GM18498 (cell line): ENCODE measurements around the gene ADGRA1.

Experiments
- ATAC-seq: cut with Tn5 transposase; IDR thresholded peaks from one replicate; pipeline ENCODE4 v1.9.1; 2021; ENCODE audit warnings: mild to moderate bottlenecking, moderate library complexity; ENCODE audit not compliant: unreplicated experiment

ADGRA1 gene

DNA sequence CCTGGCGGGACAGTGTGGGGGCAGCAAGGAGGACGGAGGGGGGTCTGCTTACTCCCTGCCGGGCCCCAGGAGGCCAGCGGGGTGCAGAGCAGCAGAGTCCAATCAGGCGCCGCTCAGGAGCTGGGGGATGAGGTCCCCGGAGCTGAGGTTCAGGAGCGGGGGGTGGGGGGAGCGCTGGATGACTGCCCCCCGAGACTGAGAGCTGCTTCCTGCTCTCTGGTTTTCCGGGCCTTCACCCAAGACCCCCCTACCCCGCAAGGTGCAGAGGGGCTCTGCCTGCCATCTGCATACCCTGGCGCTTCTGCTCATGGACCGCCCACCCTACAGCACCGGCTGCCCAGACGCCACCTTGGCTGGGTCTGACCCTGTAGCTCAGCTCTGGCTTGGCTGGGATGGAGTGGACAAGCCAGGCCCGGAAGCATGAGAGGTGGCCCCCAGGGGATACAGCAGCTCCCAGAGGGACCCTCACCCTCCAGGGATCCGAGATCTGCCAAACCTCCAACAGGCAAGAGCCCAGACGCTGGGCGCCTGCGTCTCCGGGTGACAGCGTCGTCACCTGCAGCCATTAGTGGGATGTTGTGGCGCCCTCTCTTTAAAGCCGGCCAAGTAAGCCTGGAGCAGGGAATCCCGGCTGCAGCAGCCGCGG, 73.2 kb downstream of the ADGRA1 start:
- no peak for ATAC-seq

DNA sequence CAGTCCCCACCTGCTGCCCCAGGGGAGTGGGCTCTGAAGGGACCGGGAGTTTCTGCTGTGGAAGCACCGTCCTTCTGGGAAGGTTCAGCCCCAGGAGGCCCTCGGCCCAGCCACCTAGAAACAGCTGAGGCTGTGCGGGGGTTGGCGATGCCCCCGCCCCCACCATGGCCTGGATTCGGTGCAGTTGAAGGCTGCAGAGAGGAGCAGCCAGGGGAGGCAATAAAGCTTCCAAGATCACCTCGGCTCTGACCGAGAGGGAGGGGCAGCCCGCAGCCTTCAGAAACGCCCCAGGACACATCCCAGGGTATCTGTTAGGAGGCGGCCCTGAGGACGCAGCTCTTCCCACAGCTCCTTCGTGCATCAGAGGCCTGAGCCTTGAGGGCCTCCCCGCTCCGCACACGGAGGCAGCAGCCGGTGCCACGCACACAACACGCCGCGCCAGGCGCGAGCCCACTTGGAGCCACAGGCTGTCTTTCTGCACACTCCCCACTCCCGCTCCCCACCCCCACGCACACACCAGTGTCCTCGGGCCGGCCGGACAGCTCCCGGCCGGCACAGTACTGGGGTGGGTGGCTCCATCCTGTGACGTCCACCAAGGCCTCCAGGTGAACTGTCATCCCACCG, 73.9 kb downstream of the ADGRA1 start:
- no peak for ATAC-seq

DNA sequence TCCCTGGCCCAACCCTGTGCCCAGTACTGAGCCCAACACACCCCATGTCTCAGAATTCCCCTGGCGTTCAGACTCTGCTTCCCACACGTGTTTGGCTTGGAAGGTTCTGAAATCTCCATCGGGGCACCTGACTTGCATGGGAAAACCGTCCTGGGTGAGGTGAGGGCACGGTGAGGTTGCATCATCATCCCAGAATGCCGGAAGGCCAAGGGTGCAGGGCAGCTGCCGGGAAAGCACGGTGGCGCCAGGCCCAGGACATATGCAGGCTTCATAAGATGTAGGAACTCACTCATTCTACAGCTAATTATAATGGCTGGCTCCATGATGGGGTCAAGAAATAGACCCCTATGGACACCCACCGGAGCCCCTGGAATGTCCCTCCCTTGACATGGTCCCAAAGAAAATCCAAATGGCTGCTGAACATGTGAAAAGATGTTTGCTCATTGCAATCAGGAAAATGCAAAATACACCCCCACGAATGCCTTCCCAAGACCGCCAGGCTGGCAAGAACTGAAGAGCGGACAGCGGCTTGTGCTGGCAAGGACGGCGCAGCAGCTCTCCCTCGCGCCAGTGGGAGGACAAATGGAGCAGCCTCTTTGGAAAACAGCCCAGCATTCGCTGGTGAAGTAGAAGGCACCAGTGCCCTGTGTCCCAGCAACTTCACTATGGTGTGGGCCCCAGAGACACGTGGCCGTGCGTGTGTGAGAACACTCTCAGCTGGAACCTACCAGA, 74.6 kb downstream of the ADGRA1 start:
- ATAC-seq: no peak

DNA sequence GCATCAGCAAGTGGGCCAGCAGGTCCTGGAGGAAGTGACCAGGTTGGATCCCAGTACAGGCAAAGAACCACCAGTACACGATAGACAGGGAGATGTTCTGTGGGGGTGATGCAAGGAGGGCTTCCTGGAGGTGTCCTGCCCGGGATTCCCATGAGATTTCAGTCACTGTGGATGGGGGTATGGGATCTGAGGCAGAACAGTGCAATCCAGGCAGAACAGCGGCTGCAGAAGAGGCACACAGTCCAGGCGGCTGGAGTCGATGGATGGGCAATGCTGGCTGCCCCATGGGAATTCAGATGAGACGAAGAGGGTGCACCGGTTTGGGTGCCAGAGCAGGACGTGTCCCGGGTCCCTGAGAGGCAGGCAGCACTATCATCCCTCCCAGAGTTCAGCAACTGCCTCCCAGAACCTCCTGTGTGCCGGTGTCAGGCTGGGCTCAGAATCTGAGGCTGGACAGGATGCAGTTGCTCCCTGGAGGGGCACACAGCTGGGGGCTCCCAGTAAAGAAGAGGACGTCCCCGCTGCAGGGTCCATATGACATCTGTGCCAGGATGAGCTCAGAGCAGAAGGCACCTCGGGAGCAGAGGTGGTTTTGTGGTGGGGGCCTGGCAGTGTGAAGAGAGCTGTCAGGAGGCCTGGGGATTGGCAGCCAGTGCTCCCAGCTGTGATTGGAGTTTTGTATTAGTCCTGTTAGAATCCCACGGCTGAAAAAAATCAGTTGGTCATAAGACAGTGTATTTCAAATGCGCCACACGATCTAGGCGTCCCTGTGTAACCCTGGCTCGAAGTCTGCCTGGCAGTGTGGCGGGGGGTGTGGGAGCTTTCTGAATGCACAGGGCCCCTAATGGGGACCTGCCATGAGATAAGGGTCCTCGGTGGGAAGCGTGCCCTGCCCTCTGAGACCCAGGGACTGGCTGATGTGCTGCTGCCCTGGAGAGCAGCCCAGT, 75.5 kb downstream of the ADGRA1 start:
- ATAC-seq: no peak

DNA sequence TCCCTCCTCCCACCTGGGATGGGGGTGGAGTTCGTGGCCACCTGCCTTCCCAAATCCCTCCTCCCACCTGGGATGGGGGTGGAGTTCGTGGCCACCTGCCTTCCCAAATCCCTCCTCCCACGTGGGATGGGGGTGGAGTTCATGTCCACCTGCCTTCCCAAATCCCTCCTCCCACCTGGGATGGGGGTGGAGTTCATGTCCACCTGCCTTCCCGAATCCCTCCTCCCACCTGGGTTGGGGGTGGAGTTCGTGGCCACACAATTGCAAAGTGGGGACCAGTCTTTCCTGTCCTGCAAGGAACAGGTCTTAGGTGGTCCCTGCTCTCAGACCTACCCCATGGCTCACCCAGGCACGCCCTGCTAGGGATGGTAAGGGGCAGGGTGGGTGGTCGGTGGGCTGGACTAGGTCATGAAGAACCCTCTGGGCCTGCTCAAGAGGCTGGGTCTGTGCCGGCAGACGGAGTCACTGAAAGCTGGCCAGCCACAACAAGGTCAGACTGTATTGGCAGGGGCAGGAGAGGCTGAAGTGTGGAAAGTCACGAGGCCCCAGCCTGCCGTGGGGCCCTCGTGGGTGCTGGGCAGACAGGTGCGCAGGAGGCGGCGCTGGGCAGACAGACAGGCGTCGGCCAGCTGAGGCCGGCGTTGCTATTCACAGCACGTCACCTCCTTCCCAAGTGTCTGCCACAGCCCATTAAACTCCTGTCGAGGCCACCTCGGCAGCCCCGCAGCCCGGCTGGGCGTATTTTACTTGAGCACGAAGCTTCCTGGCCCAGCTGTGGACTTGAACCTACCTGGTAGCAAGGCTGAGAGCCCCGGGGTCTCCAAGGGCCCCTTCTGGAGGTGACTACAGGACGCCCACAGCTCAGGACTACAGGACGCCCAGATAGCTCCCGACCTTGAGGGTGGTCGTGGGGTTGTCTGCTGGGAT, 76.4 kb downstream of the ADGRA1 start:
- ATAC-seq: no peak

DNA sequence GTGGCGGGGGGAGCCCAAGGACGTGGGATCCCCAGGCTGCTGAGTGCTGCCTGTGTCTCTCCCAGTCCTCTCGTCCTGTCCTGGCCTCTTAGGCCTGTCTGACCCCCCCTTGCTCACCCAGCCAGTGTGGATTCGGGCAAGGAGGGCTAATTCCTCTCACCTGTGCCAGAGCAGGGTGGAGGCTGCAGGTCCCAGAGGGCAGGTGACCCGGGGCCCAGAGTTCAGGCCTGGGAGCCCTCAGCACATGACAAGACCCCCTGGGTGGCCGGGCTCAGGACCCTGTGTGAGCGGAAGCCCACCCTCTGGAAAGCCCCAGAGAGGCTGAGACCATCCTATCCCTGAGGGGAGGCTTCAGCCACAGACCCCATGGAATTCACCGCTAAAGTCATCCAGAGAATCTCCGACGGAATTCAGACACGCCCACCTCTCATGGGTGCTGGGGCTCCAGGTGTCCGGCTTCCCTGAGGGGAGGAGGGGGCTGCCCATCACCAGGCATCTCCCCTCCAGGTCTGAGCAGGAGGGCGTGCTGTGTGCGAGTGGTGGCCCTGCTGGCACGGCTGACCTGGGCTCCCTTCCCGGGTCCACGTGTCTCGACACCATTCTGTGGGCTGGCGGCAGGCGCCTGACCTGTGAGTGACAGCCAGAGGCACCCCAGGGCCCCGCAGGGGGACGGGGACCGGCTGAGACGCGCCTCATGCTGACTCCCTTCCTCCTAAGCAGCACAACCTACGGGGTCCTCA, 77.3 kb downstream of the ADGRA1 start:
- no peak for ATAC-seq

DNA sequence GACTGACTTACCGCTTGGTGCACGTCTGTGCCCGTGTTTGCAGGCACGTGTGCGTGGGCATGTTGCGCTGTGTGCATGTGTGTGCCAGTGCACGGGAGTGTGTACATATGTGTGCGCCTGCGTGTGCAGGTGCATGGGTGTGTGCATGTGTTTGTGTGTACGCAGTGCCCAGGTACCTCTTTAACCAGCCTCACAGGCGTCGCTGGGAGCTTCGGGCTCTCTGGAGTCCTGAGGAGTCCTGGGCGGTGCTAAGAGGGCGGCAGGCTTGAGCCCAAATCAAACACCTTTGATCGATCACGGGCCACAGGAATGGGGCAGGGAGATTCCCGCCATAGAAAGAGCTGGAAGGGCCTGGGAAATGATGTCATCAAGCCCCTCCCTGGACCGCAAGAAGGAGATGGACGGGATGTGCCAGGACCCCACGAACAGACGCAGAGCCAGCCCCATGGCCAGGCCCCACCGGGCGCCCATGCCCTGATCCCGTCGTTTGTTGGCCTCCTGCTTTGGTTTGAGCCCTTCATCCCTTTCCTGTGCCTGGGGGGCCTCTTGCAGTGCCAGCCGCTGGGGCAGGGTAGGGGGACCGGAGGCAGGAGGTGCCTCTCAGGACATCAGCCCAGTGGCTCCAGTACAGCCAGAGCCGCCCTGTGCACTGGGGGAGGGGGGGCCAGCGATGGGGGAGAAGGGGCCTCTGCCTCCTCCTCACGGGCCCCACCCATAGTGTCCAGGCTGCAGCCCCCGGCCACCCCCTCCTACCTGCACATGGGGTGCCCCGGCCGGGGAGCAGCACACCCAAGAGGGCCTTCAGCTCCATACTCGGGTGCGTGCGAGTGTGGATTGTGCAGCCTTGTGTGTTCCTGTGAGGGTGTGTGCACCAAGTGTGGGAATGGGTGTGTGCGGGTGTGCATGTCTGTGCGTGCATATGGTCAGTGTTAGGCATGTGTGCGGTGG, 78.1 kb downstream of the ADGRA1 start:
- no peak for ATAC-seq

DNA sequence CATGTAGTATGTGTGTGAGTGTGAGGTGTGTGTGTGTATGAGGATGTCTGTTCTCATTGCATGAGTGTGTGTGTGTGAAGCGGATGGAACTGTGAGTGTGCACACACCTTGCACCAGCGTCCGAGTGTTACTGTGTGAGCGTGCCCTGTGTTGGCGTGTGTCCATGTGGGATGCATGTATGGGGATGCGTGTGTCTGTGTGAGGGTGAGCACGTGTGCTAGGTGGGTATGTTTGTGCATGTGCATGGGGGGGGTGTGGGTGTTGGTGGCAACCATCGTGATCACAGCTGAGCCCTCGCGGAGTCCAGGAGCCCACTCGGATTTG, 78.7 kb downstream of the ADGRA1 start:
- no peak for ATAC-seq

DNA sequence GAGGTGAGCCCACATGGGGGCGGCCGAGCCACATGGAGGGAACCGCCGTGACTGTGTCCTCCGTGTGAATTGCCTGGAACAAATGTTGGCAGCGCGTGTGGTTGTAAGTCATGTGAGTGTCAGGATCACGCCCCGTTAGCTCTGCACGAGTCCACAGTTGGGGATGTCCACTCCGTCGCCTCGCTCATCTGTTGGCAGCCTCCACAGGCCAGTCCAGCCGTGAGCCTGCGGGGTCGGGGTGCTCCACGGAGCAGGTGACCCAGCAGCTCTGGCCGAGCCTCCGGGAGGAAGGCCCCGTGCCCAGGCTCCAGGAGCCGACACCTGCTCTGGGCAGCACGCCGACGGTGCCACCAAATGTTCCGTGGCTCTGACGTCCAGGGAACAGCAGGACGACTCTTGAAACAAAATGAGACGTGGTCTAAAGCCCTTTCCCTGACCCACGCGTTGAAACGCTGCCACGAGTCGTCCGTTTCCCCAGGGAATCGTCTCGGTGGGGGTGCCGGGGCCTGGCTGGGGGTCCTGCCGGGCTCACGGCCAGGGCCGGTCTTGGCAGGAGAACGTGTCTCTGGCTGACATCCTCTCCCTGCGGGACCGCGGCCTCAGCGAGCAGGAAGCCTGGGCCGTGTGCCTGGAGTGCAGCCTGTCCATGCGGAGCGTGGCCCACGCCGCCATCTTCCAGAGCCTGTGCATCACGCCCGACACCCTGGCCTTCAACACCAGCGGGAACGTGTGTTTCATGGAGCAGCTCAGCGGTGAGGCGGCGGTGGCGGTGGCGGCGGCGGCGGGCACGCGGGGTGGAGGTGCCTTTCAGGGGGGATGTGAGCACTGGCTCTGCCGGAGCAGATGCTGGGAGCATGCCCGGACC, 79.3 kb downstream of the ADGRA1 start:
- no peak for ATAC-seq

DNA sequence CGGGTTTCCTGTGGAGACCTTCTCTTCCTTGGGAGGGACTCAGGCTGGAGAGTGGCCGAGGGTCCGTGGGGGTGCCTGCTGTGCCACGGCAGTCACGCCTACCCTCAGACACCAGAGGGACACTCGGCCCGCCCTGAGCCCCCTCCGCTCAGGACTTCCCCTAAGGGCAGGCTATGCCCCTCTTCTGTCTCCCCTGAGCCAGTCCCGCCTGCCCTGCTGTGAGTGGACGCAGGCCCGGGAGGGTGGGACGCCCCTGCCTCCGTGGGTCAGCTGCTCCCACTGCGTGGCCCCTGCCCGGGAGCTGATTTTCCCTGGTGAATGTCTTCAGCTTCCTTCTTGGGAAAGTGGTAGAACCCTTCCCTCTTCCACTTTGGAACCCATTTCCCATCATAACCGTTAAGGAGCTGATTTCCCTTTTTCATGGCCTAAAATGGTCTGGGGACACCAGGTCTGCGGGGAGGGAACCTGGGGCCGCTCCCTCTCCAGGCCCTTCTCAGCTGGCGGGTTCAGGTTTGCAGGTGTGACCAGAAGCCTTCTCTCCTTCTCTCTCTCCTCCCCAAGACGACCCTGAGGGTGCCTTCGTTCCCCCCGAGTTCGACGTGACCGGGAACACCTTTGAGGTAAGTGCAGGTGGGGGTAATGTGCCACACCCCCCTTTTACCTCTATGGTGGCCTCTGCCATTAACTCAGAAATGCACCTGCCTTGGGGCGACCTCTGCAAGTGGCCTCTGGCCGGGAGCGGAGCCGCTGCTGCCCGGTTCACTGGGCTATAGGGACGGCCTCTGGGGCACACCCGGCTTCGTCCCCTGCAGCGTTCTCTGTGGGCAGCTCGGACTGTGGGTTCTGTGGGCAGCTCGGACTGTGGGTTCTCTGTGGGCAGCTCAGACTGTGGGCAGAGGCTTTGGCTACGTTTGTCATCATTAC, 80.2 kb downstream of the ADGRA1 start:
- ATAC-seq: no peak

DNA sequence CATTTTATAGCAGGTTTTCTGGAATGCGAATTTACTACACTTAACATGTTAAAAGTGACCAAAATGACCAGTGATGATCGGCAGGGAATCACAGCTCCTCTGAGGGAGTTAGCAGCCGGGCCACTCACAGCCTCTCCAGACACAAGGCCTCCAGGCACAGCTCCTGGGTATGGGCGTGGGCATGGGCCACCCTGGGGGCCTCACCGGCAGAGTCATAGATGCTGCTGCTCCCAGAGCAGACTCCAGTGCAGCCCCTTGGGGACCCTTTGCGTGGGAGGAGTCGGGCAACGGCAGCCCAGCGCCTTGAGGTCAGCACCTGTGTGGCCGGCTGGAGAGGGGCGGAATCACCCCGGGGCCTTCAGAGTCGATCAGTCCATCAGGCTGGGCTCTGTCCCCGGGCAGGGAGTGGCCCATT, 80.9 kb downstream of the ADGRA1 start:
- ATAC-seq: no peak

DNA sequence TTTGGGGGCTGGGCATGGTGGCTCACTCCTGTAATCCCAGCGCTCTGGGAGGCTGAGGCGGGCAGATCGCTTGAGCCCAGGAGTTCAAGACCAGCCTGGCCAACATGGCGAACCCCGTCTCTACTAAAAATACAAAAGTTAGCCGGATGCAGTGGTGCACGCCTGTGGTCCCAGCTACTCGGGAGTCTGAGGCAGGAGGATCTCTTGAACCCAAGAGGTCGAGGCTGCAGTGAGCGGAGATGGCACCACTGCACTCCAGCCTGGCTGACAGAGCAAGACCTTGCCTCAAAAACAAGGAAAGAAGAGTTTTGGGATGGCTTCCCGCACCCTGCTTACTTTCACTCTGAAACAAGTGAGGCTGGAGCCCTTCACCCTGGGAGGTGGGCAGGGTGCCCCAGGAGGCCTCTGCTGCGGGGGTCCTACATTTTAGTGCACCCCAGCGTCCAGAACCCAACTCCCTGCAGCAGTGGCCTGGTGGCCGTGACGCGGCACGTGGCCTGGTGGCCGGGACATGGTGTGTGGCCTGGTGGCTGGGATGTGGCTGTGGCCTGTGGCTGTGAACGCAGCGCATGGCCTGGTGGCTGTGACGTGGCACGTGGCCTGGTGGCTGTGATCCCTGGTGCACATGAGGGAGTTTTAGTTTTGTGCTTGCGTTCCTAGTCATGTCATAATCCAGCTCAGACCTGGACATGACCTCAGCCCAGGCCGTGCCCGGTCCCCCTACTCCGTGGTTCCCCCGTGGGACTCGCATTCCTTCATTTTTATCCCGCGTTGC, 81.6 kb downstream of the ADGRA1 start:
- ATAC-seq: no peak

DNA sequence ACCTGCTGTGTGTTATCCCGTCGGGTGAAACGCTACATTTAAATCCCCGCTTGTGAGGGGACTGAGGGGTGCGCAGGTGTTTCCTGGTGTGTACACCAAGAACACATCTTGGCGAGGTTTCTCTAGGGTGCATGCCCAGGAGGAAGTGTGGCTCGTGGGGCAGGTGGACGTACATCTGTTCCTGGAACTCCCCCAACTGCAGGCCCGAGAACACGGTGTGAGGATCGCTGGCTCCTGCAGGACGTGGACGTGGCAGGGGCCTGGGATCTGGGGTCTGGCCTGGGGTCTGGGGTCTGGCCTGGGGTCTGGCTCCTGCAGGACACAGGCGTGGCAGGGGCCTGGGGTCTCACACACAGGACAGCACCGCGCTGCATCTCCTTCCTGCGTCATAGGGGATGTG, 82.4 kb downstream of the ADGRA1 start:
- ATAC-seq: no peak

DNA sequence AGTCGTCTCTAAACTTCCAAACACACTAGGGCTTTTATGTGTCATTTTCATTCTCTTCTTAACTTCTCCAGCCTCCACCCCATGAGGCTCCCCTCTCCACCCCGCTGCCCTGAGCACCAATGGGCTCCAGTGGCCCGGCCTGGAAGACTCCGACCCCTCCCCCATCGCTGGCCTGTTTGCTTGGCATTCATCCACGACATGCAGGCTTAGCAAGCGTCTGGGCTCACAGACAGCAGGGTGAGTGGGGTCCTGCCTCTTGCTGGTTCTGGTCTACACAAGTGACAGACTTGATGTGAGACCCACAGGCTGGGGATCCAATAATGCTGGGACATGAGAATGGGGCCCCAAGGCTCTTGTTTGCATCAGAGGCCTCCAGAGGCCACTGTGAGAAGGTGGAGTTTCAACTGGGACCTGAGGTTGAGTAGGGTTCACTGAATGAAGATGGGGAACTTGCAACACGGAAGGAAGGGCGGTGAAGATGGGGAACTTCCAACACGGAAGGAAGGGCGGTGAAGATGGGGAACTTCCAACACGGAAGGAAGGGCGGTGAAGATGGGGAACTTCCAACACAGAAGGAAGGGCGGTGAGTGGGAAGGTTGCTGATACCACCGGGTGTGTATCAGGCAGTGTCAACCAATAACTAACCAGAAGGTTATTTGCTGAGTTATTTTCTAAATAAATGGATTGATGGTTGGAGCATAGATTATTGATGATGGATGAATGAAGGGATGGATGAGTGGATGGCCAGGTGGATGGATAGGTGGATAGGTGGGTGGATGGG, 86.3 kb downstream of the ADGRA1 start:
- no peak for ATAC-seq

DNA sequence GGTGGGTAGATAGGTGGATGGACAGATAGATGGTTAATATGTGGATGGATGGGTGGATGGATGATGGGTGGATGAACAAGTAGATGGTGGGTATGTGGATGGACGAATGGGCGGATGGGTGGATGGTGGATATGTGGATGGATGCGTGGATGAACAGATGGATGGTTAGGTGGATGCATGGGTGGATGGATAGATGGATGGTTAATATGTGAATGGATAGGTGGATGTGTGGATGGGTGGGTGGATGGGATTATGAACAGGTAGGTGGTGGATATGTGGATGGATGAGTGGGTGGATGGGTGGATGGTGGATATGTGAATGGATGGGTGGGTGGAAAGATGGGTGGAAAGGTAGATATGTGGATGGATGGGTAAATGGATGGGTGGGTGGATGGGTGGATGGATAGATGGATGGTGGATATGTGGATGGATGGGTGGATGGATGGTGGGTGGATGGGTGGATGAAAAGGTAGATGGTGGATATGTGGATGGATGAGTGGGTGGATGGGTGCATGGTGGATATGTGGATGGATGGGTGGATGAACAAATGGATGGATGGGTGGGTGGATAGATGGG, 87.1 kb downstream of the ADGRA1 start:
- ATAC-seq: no peak
